Measurements from ENCODE around the gene ATXN10.

ATXN10 gene

DNA sequence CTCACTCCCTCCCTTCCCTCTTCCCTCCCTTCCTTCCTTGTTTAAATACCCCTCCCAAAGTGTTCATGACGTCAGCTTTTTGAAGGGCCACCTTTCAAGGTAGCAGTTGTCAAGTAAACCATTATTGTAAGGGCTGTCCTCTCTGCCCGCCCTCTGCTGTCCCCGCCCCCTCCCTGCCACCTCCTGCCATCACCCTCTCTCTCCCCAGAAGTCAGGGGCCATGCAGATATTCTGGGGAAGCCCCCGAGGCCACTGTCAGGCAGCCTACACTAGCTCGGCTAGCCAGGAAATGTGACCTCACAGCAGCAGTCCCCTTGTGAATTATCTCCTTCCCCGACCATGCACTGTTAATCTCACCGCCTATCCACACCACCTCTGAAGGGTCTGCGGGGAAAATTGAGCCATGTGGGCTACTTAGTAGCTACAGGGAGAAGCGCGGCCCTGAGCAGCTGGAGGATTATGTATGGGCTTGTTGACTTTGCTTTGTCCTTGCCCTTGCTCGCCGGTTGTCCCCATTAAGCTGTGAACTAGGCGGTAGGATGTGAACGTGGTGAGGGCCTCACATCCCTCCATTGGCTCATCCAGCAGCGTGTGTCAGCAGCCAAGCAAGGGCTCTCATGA, 42.1 kb upstream of the ATXN10 start:
- Histone ChIP-seq H3K36me3 (ENCODE audit: low read length) (no peaks in the 10 kb centered on the region), H3F3A (ENCODE audit: insufficient read depth) (no peaks in the 10 kb centered on the region), H3K79me2 (ENCODE audit: insufficient read depth, low read length) (no peaks in the 10 kb centered on the region), H2AFZ (ENCODE audit: low read depth, low read length, severe bottlenecking) (no peak overlapping the region), H3K9ac (ENCODE audit: low read length) (no peak overlapping the region), H4K20me1 (ENCODE audit: low read depth, low read length) (no peaks in the 10 kb centered on the region), H3K9me3 (ENCODE audit: insufficient read depth, low read length) (no peaks in the 10 kb centered on the region), H3K27me3 (ENCODE audit: low read length) (no peaks in the 10 kb centered on the region), H3K4me2 (ENCODE audit: low read depth, low read length, poor library complexity, severe bottlenecking) (no peak overlapping the region), H3K27ac (ENCODE audit: low read depth, low read length) (no peak overlapping the region), H3K4me3 (ENCODE audit: insufficient read depth, low read length, poor library complexity, severe bottlenecking) (no peak overlapping the region), H3K9me2 (replicated peaks; ENCODE audit: insufficient read depth, low read length) (no peaks in the 10 kb centered on the region)
- TF ChIP-seq CTCF (IDR thresholded peaks at IDR 0.05; ENCODE audit: insufficient read depth, low read length, poor library complexity, severe bottlenecking) = no peak
- no peak for TF ChIP-seq EZH2phosphoT487 (conservative IDR thresholded peaks at IDR 0.05; ENCODE audit: low read length)

GRCh38 chr22:45630436-45630835, 41.2 kb upstream of the ATXN10 start:
- no peak overlapping the region for H3K9ac ChIP-seq (ENCODE audit: low read length)

GRCh38 chr22:45631140-45631840, 40.3 kb upstream of the ATXN10 start:
- Histone ChIP-seq H3K9me2 (replicated peaks; ENCODE audit: insufficient read depth, low read length) (no peaks in the 10 kb centered on the region), H3K27ac (ENCODE audit: low read depth, low read length) (no peak overlapping the region), H3K27me3 (ENCODE audit: low read length) (no peaks in the 10 kb centered on the region), H3K4me2 (ENCODE audit: low read depth, low read length, poor library complexity, severe bottlenecking) (no peak overlapping the region), H3K9ac (ENCODE audit: low read length) (no peak overlapping the region), H3K79me2 (ENCODE audit: insufficient read depth, low read length) (no peaks in the 10 kb centered on the region), H3K9me3 (ENCODE audit: insufficient read depth, low read length) (no peaks in the 10 kb centered on the region), H3K36me3 (ENCODE audit: low read length) (no peaks in the 10 kb centered on the region), H3F3A (ENCODE audit: insufficient read depth) (no peaks in the 10 kb centered on the region), H2AFZ (ENCODE audit: low read depth, low read length, severe bottlenecking) (no peak overlapping the region), H4K20me1 (ENCODE audit: low read depth, low read length) (no peaks in the 10 kb centered on the region), H3K4me3 (ENCODE audit: insufficient read depth, low read length, poor library complexity, severe bottlenecking) (no peak overlapping the region)
- TF ChIP-seq CTCF (IDR thresholded peaks at IDR 0.05; ENCODE audit: insufficient read depth, low read length, poor library complexity, severe bottlenecking) (no peak), EZH2phosphoT487 (conservative IDR thresholded peaks at IDR 0.05; ENCODE audit: low read length) (no peak)

More at GRCh38 chr22:45630436-45630835, 41.2 kb upstream of the ATXN10 start:
- Histone ChIP-seq H3K4me2 (ENCODE audit: low read depth, low read length, poor library complexity, severe bottlenecking) (no peak overlapping the region), H3K27me3 (ENCODE audit: low read length) (no peaks in the 10 kb centered on the region), H3K9me2 (replicated peaks; ENCODE audit: insufficient read depth, low read length) (no peaks in the 10 kb centered on the region), H3K4me3 (ENCODE audit: insufficient read depth, low read length, poor library complexity, severe bottlenecking) (no peak overlapping the region), H3K36me3 (ENCODE audit: low read length) (no peaks in the 10 kb centered on the region), H3K79me2 (ENCODE audit: insufficient read depth, low read length) (no peaks in the 10 kb centered on the region), H3K9me3 (ENCODE audit: insufficient read depth, low read length) (no peaks in the 10 kb centered on the region), H3F3A (ENCODE audit: insufficient read depth) (no peaks in the 10 kb centered on the region), H3K27ac (ENCODE audit: low read depth, low read length) (no peak overlapping the region), H4K20me1 (ENCODE audit: low read depth, low read length) (no peaks in the 10 kb centered on the region), H2AFZ (ENCODE audit: low read depth, low read length, severe bottlenecking) (no peak overlapping the region)
- TF ChIP-seq EZH2phosphoT487 (conservative IDR thresholded peaks at IDR 0.05; ENCODE audit: low read length) (no peak), CTCF (IDR thresholded peaks at IDR 0.05; ENCODE audit: insufficient read depth, low read length, poor library complexity, severe bottlenecking) (no peak)
